AG20443 (cell line): ENCODE results near the gene POC1A.
A peak's percentile ranks its signal among the peaks of the same experiment; 100 is the strongest.

Experiments
- DNase-seq: peaks from one replicate; pipeline ENCODE4 v3.0.0; 2012; ENCODE audit warnings: low spot score, mixed read lengths

POC1A gene

DNA sequence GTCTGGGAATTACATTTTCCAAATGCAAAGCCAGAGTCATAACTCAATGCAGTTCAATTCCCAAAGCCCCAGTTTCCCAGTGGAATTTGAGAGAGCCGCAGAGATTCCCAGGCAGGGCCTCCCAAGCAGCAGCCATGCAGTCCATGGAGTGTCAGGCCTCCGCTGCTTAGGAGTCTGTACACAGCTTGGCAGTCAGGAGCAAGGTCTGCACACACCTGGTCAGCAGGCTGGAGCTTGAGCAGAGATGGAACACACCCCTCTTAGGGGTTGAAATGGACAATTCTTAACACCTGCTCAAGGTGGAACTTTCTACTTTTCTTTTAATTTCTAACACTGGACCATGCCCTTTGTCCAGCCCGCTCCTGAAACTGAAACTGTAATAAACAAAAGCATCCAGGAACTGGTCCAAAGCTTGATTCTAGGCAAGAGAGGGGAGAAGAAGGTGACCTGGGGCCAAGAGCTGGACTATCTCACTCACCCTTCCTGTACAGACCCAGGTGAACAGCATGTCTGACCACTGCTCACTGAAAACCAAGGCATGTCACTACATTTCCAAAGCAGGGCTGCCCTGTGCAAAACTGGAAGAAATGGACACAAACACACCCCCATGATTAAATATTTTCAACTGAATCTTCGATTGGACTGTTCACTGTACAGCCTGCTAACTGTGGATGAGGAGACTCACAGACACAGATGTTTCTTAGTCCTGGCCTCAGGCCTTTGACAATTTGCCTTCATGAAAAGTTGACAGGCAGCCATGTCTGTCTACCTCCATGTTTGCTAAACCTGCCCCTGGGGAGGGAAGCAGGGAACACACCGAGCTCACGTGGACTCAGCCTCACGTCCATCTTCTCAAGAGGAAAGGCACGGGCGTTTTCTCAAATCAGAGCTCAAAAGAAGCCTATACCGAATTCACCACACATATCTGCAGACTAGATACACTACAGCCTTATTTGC lies 49.3 kb downstream of the POC1A start:
- DNase-seq, result no peak

DNA sequence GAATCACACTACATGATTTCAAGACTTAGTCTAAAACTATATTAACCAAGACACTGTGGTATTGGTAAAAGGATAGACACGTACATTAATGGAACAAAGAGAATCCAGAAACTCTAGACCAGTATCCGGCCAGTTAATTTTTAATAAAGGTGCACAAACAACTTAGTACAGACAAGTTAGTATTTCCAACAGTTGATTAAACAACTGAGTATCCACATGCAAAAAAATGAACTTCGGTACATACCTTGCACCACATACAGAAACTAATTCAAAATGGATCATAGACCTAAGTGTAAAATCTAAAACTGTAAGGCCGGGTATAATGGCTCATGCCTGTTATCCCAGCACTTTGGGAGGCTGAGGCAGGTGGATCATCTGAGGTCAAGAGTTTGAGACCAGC lies 51.3 kb downstream of the POC1A start:
- DNase-seq, result no peak

DNA sequence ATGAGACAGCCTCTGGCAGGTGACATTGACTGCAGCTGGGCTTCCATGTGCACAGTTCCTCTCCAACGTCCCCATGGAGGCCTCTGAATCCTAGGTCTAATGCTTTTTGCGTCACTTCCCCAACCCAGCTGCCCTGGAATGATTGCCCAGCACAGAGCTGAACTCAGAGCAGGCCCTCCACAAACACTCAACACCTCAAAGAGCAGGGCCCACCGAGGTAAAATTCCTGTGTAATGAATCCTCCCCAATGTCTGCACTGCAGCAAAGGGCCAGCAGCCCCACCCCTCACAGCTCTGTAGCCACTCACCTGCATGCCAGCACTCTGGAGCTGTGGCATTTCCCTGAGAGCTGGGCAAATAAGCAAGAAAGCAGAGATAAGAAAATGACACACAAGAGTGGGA lies 55.2 kb downstream of the POC1A start:
- no peak for DNase-seq

DNA sequence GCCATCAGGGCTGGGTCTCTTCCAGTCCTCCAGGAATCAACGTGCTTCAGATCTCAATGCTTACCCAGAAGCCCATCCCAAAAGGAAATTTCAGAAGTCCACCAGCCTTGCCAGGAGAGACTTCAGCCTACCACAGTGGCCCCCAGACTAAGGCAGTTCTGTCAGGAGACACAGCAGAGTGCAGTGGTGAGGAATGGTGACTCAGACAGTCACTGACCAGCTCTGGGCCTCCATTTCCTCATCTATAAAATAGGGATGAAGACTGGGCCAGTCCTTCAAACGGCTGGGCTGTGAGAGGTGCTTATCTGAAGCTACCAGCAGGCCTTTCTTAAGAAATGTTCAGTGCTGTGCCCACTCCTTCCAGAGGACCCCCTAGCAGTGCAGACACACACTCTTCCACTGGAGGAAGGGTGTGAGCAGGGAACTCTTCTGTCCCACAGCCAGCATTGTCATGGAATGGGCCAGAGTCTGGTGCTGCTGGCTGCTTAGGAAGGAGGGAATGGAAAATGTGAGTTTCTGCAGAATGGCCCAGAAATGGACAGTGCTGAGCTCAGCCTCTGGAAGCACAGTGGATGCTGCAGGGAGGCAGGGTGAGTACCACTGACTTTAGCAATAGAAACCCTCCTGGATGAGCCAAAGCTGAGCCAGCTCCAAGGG lies 56.2 kb downstream of the POC1A start:
- DNase-seq, result no peak

DNA sequence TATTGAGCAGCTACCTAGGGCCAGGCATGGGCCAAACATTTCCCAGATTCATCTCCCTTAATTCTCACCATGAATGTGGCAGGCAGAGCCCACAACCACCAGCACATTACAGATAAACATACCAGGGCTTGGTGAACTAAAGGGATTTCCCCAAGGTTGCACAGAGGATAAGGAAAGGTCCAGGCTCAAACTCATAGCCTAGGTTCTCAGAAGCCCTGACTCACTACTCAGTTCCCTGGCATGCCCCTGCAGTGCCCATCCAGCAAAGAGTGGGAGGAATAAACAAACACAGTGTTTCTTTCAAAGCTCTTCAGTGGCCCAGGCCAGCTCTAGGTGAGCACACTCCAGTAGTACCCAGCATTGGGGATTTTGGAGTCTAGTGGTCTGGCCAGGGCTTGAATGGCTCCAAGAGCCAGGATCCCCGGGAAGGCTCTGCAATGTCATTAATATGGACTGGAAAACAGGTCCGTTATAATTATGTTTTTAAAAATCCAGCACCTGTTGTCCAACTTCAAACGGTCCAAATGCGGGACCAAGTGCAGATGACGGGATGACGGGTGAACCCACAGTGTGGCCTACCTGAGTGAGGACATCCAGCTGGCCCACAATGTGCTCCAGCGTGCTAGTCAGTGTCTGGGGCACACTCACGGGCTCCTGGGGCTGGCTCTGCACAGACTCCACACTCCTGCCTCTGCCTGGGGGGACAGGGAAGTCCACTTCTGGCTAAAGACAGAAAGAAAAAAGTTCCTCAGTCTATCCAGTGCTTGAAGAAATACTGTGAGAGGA lies 58.0 kb downstream of the POC1A start:
- DNase-seq, result no peak

DNA sequence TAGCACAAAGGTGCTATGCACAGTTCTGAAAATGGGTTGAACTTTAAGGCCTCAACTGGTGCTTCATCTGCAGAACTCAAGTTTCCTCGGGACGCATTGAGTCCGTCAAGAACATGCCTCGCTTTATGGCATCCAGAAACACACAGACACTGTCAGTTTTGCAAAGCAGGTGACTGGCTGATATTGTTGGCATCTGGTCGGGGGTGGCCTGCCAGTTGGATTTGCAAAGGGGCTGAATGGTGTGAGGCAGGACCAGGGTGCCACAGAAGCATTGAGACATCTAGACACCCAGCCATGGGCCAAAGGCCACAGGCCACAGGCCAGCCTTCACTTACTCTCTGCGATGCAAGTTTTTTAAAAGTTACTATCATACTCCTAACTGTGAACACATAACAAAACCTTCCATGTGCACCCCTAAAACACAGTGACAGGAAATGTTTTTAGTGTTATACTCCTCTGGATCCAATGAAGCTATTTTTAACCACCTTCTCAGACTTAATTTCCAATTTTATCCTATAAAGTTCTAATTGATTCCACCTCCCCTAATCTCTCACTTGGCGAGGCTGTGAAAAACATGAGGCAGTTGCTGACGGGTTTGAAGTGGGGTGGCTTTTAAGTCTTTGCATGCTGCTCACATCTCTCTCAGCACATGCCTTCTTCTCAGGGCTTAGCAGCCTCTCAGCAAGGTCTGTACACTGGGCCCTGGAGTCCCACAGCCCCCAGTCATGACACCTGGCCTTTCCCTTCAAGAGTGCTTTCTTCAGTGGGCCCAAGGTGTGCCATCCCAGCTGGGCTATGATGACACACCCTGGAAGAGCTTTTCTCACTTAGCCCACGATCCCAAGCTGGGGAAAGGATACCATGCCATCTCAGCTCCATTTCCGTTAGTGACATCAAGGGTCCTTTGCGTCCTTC lies 59.4 kb downstream of the POC1A start:
- DNase-seq, result no peak

DNA sequence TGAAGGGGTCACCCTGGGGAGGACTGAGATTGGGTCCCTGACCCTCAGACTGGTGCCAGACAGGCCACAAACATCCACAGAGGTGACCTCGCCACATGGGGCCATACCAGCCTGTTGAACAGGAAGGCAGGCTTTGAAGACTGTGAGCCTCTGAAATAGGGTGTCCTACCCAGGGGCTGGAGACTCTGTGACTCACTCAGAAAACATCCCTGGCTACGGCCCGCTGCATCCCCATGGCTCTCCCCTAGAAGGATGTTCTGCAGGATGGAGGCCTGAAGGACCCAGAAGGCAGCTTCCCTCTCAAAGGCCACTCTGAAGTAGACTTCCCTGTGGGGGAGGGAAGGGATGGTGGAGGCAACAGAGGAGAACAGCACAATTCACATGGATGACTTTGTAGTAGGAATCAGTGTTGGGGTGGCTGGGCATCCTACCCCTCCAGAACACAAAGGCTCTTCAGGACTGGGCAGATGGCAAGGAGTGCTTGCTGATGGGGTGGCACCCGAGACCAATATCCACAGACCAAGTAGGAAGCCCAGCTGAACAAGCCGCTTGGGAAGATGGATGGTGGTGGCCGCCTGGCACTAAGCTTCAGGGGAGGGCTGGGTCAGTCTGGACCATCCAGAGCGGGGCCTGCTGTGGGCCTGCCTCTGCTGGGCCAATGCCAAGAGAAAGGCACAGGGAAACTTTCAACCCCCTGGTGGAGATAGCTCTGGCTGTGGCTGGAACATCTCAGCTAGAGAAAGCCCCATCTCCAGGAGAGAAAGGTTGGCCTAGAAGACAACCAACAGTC lies 60.3 kb downstream of the POC1A start:
- peak; percentile 48 for DNase-seq

DNA sequence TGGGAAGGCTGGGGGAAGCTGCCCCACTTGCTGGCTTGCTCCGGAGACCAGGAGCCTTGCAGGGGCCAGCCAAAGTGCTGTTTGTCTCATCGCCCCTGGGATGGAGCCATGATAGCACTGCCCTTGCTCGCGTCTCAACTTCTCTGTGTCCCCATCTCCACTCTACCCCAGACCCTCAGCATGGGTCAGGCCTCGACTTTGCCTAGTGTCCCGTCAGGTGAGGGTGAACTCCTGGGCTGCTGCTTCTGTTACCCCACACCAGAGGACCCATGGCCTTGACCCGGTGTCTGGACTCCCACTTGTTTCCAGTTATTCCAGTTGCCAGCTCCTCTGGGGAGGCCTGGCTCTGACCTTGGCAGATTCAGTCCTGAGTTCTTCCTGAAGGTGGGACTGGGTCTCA lies 61.3 kb downstream of the POC1A start:
- DNase-seq, result no peak

DNA sequence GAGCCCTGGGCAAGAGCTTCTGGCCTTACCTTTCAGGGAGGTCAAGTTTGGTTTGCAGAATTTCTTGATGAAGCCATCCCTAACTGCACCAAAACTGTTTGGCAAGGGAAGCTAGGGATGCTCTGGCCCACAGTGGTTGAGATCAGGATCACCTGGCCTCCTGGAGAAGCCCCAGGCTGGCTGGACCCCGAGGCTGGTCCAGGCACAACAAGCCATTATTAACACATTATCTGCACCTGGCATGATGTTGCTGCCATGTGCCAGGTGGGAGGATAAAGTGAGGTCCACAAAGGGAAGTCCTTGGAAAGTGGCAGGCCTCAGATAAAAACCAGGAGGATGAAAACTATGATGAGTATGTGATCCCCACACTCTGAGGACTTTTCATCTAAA lies 62.0 kb downstream of the POC1A start:
- DNase-seq, result no peak

DNA sequence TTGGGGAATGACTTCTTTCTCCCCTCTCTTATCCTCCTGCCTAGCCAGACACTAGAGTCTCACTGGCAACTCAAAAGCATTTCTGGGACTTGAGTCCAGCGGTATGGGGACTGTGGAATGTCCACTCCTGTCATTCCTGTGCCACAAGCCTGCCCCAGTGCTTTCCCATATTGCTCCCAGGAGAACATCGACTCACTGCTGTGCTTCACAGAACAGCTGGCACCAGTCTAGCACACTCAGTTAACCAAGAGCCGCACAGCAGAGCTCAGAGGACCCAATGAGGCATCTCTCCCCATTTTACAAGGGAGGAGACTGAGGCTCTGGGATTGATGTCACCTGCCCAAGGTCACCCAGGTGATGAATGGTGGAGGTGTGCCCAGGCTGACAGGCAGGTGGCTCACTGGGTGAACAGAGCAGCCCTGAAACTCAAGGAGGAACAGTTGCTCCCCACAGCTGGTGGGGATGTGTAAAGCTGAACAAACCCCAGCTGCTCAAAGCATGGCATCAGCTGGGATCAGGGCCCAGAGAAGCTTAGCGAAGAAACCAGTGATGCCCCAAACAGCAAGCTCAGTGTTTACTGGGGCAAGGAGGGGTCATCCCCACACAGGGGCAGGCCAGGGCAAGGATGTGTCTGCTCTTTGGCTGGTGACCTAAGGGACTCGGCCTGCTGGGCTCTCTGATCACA lies 62.5 kb downstream of the POC1A start:
- peak; percentile 66 for DNase-seq

DNA sequence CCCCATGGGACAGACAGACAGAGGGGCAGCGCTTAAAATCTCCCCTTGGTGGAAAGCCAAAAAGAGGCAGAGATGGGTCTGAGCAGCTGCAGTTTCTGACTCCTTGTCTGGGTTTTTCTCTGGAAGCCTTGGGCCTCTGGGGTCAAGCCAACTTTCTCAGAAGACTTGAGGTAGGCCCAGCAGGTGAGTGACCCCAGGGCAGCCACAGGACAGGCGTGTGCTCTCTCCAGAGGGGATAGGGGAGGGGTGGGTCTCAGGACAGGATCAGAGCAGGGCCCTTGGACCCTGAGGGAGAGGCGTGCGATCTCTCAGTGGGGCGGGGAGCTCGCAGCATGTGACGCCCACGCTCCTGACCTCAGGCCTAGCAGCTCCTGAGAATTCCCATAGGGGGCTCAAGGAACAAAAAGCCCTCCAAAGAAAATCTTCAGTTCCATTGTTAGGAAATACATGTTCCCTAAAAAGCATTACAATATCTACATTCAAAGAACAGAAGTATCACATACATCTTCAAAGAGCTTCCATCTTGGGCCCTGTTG lies 63.2 kb downstream of the POC1A start:
- no peak for DNase-seq

DNA sequence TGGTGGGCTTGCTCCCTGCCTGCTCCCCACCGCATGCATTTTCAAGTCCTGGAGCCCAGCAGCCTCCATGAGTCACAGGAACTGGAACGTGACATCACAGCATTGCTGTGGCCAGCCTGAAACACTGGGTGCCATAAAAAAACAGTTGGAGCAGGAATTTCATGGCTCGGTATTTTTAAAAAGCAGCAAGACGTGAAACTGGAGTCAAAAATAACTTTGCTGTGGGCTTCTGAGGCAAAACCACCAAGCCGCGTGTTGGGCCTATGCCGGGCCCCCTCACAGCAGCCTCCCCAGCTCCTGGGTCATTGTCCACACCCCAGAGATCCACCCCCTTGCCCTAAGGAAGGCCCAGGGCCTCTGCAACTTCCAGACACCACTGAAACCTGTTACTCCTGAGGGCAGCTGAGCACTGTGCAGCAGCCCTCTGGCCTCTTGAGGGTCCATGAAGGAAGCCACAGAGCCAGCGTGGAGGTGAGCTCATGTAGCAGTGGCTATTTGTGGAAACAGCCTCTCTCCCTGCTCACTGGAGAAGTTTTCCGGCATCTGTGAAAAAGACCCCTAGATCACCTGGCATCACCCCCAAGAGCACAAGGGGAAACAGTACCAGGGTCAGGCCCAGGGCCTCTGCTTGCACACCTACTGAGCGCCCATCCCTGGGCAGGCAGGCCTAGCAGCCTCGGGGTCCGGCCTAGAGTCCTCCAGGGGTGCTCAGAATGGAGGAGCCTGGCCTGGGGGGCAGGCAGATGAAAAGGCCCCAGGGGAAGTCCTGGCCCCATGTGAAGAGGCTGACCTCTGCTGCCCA lies 63.9 kb downstream of the POC1A start:
- peak; percentile 91 for DNase-seq

DNA sequence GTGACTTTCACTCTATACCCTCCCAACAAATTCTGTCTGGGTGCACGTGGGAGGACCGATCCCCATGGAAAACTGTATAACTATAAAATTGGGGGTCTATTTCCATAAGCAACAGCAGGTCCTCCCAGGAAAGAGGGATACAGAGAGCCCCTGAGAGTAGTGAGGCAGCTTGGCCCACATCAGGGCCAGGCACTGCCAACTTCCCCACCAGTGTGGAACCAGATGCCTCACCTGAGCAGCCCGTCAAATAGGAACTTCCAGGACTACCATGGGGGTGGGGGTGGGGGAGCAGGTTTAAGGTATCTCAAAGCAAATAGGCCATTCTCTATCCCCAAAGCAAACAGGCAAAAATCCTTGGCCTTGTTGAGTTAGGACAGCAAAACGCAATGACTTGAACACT lies 64.5 kb downstream of the POC1A start:
- no peak for DNase-seq

DNA sequence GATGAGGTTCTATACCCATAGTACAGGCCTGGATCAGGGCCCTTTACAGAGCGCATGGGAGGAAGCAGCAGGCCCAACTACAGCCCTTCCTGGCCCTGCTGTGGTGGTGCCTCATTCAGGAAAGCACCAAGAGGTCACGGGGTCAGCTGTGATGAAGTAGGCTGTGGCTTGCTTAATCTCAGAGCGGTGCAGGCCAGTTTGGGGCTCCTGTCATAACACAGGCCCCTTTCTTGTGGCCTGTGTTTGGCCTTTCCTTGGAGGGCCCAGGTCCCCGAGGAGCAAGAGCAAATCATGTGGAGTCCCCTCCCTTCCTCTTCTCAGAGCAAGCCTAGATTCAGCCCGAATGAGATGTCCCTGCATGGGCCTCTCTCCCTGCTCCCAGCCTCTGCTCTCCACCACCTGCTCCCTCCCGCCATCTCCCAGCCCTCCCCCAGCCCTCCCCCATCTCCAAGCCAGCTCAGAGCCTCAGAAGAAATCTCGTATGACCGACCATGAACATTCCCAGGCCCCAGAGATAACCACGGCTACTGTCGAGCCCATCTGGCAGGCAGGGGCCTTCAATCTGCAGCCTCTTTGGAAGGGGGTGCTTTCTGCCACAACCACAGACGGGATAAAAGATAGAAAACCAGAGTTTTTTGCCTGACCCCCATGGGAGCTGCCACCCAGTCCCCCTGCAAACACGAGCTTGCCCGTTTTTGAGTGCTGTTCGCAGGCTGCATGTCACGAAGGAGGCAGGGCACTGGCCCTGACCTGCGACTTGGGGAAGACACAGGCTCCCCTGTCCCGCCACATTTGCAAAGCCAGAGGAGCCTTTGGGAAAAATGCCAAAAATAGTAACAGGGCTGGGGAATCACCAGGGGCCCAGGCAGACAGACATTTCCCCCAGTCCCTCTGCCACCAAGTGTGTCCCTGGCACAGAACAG lies 65.5 kb downstream of the POC1A start:
- no peak for DNase-seq

DNA sequence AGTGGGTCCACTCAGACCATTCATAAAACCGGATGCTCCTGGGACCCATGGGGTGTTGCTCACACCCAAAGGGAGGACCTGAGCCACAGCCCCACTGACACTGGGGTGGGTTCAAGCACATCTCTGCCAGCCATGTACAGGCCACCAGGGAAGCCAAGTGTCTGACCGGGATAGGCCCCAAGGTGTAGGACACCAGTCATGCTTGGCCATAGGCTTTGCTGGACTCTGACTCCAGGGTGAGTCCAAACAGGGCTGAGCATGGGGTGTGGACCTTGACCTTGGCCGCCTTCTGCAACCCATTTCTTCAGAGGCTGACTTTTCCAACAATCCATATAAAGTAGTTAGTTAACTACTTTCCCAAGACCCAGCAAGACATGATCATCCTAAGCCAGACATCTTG lies 66.5 kb downstream of the POC1A start:
- DNase-seq, result no peak

DNA sequence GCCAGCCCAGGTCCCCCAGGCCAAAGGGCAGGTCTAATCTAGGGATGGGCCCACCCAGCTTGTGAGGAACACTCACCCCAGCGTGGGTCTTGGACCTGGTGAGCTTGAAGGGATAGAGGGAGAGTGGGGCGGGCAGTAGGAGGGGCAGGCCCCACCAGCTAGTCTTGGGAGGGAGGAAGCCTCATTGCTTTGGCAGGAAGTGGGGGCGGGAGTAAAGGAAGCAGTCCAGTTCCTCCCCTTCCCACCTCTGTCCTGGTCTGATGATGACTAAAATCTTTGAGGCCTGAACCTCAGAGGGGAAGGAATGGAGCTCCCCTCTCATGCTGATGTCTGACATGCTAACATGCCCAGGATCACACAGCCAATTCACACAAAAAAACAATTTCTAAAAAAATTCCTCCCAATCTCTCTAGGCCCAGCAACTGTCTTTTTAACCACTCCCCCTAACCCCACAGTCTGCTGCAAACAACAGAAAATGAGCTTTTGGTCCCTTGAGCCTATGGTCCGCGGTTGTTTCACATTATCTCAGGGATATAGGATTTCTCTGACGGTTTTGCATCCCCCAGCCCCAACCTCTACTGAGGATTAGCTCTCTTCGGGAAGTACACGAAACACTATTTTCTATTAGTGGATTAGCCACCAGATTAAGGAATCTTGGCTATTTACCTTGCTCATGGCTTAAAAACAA lies 67.1 kb downstream of the POC1A start:
- no peak for DNase-seq

DNA sequence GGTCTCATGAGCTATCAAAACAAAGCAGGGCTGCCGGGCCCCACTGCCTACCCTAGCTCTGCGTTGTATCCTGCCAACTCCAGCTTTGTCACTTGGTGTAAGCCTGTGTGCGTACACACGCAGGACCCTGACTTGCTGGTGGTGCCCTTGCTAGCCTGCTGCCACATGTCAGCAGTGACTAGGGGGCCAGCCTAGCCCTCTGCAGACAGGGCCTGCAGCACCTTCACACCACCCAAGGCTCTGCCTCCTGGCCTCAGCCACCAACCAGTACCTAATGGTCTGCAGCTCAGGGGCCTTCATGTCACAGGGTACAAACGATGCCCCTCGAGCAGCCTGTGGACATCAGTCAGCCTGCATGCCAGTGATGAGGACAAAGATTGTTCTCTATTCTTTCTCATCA lies 67.8 kb downstream of the POC1A start:
- DNase-seq, result no peak
